Measurements from ENCODE around the gene CYP2J2.

DNA sequence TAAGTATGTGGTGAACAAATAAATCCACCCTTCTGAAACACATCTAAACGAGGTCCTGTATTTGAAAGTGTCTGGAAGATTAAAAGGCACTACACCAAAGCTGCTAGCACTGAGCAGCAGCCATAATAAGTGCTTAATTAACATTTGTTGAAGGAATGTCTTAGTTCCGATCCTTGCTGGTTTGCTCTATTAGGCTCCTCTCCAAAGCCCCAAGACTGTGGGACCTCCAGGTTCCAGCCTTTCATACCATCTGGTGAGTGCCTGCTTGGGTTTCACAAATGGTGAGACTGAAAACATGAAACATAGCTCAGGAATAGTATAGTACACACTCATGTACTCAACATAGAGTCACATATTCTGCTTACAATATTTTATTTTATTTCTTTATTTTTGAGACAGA, 640 bp upstream of the CYP2J2 start:
- TF ChIP-seq, protein P1, sequence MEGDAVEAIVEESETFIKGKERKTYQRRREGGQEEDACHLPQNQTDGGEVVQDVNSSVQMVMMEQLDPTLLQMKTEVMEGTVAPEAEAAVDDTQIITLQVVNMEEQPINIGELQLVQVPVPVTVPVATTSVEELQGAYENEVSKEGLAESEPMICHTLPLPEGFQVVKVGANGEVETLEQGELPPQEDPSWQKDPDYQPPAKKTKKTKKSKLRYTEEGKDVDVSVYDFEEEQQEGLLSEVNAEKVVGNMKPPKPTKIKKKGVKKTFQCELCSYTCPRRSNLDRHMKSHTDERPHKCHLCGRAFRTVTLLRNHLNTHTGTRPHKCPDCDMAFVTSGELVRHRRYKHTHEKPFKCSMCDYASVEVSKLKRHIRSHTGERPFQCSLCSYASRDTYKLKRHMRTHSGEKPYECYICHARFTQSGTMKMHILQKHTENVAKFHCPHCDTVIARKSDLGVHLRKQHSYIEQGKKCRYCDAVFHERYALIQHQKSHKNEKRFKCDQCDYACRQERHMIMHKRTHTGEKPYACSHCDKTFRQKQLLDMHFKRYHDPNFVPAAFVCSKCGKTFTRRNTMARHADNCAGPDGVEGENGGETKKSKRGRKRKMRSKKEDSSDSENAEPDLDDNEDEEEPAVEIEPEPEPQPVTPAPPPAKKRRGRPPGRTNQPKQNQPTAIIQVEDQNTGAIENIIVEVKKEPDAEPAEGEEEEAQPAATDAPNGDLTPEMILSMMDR (IDR thresholded peaks at IDR 0.05) = no peak
- no peak for TF ChIP-seq POLR2A (IDR thresholded peaks at IDR 0.05)

Measured in body of pancreas (tissue), 4 donors.